ENCODE measurements around the gene CRISPLD2.
A peak's percentile ranks its signal among the peaks of the same experiment; 100 is the strongest.

The CRISPLD2 gene

DNA sequence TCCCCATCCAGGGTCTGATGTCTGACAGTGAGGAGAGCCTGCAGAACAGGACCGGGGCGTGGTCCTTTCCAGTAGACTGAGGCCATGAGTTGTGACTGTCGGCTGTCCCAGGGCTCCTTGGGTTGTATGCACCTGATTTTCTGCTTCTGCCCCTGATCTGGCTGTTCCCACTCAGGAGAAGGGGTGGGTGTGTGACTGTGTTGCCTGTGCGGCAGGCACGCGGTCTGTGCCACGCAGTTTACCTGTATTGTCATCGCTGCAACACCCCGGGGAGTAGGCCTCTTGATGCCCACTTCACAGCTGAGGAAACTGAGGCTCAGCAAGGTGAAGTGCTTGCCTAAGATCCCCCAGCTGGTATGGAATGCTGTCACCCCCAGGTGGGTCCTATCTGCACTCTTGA lies 1.4 kb downstream of the CRISPLD2 start:
- peak overlapping the region; percentile 64 for H3K4me3 ChIP-seq (ENCODE audit: low read length)
- DNase-seq (ENCODE audit: low read depth) = no peak
- TF ChIP-seq, protein P1, sequence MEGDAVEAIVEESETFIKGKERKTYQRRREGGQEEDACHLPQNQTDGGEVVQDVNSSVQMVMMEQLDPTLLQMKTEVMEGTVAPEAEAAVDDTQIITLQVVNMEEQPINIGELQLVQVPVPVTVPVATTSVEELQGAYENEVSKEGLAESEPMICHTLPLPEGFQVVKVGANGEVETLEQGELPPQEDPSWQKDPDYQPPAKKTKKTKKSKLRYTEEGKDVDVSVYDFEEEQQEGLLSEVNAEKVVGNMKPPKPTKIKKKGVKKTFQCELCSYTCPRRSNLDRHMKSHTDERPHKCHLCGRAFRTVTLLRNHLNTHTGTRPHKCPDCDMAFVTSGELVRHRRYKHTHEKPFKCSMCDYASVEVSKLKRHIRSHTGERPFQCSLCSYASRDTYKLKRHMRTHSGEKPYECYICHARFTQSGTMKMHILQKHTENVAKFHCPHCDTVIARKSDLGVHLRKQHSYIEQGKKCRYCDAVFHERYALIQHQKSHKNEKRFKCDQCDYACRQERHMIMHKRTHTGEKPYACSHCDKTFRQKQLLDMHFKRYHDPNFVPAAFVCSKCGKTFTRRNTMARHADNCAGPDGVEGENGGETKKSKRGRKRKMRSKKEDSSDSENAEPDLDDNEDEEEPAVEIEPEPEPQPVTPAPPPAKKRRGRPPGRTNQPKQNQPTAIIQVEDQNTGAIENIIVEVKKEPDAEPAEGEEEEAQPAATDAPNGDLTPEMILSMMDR (conservative IDR thresholded peaks at IDR 0.05; ENCODE audit: low read length) = no peak

DNA sequence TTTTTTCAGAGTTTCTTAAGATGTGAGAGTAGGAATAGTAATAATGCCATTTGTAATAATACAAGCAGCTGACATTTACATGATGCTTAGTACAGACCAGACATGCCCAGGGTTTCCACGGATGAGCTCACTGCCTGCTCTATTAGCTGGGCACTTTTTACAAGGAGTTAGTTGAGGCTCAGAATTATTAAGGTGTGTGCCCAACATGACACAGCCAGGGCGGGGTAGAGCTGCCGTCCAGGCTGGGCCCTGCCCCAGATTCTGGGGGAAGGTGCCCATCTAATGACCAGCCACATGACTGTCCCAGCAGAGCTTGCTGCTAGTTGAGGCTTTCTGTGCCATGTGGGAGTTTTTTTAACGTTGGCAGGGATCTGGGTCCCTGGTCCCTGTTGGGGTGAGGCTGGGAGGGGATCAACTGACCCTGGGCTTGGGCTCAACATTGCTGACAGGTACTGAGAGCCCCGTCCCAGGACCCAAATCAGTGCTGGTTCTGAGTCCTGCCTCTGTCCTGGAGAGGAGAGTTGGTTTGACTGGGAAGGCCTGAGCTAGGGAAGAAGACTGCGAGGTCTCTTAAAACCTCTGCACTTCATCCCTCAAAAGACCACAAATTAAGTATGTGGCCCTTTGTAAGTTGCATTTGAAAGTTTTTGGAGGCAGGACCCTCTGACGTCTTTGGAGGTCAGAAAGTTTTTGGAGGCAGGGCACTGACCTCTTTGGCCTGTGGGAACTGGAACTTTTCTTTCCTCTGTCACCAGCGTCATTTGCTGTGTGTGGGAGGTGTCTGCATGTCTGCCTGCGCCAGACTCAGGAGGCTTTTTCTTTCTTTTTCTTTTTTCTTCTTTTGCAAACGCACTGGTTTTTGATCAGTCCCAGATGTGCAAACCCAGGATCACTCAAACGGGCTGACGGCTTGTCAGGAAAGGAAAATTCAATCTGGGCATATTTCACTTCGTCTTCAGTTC lies 2.2 kb downstream of the CRISPLD2 start:
- peak; percentile 62 for DNase-seq (ENCODE audit: low read depth)
- H3K4me3 ChIP-seq (ENCODE audit: low read length) = peak overlapping the region; percentile 64
- TF ChIP-seq, protein P1 (conservative IDR thresholded peaks at IDR 0.05; ENCODE audit: low read length) = no peak

DNA sequence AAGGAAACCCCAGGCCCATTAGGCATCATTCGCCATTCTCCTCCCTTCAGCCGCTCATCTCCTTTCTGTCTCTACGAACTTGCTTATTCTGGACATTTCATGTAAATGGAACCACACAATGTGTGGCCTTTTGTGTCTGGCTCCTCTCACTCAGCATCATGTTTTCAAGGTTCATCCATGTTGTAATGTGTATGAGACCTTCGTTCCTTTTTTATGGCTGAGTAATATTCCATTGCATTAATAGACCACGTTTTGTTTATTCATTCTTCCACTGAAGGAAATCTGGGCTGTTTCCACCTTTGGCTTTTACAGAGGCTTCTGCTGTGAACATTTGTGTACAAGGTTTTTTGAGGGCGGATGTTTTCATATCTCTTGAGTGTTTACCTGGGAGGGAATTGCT lies 3.2 kb downstream of the CRISPLD2 start:
- DNase-seq (ENCODE audit: low read depth) = no peak
- no peak overlapping the region for H3K4me3 ChIP-seq (ENCODE audit: low read length)
- TF ChIP-seq, protein P1 (conservative IDR thresholded peaks at IDR 0.05; ENCODE audit: low read length) = no peak

- peak; percentile 70 for DNase-seq (ENCODE audit: low read depth)
- H3K4me3 ChIP-seq (ENCODE audit: low read length) = no peak overlapping the region
- TF ChIP-seq, protein P1 (conservative IDR thresholded peaks at IDR 0.05; ENCODE audit: low read length) = no peak
Observed at GRCh38 chr16:84823484-84823883, 3.7 kb downstream of the CRISPLD2 start.

DNA sequence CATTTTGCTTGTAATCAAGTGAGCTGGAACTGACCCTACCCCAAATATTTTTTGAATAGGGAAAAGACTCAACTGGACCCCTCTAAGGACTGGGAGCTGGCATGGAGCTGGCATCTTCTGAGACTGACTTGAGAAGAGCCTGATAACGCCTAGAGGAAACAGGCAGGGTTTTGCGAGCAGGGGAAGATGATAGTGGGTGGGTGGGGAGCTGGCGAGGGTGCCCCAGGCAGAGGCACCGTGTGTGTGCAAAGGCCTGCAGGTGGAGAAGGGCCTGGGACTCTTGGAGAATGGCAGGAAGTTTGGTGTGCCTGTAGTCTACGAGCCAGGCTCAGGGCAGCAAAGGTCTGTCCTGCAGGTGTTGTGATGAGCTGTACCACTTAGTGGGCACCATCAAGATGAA lies 4.1 kb downstream of the CRISPLD2 start:
- DNase-seq (ENCODE audit: low read depth) = no peak
- H3K4me3 ChIP-seq (ENCODE audit: low read length) = no peak overlapping the region
- TF ChIP-seq, protein P1 (conservative IDR thresholded peaks at IDR 0.05; ENCODE audit: low read length) = no peak

GRCh38 chr16:84825896-84826557 lies 6.2 kb downstream of the CRISPLD2 start:
- TF ChIP-seq, protein P1 (conservative IDR thresholded peaks at IDR 0.05; ENCODE audit: low read length) = no peak
- DNase-seq (ENCODE audit: low read depth) = peak; percentile 77
- H3K4me3 ChIP-seq (ENCODE audit: low read length) = no peak overlapping the region
